ENCODE results near the gene PRR9.
"Not testable (repeated sequence)": the region's sequence is repeated elsewhere in the genome, so short reads cannot be mapped to it uniquely, and the experiment has no call there.

PRR9 gene, protein sequence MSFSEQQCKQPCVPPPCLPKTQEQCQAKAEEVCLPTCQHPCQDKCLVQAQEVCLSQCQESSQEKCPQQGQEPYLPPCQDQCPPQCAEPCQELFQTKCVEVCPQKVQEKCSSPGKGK

DNA sequence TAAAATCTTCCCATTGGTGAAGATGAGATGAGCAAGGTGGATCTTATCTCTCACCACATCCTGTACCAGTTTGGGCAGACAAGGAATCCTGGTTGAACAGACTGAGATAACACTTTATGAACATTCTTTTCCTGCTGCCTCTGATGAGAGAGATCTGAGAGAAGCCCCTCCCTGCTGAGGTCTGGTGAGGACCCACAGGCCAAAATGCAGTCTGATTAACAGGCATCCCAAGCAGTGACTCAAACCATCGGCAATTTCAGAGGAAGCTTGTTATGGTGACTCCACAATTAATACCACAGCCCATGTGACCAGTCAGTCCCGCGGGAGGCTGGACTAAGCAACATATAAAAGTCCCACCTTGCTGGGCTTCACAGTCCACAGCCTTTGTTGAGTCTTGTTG is at the start of gene PRR9:
TSS of gene PRR9 (plus strand) at position 373 of the 400 bp plus-strand sequence. CDS start 561 bp downstream, outside the sequence.
- DNase-seq = no peak

DNA sequence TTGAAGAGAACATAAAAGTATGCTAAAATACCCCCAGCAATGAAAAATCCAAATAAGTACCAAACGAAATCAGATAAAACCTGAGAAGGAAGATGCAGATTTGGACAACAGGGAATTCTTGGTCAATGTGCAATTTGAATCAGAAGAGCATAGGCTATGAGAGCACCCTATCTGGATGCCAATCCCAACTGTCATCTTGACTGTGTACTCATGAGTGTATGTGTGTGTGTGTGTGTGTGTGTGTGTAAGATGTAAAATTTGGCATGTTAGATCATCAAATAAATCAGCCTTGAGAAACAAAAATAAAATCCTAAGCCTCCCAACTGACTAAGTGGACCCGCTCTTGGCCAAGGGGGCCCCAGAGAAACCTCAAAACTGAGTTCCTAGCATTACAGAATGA is 48.7 kb upstream of the PRR9 start:
- DNase-seq = no peak

DNA sequence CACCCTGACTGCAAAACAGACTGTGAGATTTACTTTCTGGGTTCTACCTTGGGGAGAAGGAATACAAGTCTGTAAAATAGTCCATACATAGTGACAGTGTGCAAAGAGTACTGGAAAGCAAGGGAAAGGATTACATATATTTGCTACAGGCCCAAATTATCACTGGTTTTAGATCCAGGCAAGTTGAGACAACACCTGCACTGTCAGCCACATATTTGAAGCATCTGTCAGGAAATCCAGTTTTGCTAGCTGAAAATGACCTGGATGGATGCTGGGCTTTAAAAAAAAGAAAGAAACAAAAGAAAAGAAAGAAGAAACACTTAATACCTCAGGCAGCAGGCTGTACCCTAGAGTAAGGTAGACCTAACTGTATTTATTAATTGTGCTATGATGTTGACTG is 42.8 kb upstream of the PRR9 start:
- DNase-seq = no peak

DNA sequence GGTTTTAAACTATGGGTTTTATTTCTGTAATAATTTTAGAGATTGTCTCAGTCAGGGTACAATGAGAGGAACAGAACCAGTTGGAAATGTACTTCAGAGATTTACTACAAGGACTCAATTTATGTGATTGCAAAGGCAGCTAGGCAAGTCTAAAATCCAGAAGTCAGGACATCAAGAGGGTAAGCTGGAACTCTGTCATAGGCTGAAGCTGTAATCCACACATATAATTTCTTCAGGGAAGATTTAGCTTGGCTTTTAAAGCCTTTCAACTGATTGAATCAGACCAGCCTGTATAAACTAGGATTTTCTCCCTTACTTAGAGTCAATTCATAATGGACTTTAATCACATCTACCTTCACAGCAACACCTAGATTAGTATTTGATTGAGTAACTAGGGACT is 38.5 kb upstream of the PRR9 start:
- DNase-seq = no peak

DNA sequence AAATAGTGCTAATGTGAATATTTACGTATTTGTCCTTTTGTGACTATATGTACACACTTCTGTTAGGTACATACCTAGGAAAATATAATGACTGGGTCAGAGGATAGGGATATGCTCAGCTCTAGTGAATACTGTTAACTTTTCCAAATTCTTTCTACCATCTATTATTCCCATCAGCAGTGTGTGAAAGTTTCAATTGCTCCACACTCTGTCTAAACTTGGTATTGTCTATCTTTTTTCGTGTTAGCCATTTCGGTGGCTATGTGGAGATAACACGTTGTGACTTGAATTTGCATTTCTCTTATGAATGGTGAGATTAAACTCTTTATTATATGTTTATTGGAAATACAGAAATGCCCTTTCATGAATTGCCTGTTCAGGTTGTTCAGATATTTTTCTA is 36.8 kb upstream of the PRR9 start:
- DNase-seq = no peak

DNA sequence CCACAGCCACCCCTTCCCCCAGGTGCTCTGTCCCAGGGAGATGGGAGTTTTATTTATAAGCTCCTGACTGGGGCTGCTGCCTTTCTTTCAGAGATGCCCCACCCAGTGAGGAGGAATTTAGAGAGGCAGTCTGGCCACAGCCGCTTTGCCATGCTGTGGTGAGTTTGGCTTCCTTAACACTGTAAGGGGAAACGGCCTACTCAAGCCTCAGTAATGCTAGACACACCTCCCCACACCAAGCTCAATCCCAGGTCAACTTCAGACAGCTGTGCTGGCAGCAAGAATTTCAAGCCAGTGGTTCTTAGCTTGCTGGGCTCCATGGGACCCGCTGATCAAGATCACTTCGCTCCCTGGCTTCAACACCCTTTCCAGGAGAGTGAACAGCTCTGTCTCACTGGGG is 29.1 kb upstream of the PRR9 start:
- not testable (repeated sequence) for DNase-seq

DNA sequence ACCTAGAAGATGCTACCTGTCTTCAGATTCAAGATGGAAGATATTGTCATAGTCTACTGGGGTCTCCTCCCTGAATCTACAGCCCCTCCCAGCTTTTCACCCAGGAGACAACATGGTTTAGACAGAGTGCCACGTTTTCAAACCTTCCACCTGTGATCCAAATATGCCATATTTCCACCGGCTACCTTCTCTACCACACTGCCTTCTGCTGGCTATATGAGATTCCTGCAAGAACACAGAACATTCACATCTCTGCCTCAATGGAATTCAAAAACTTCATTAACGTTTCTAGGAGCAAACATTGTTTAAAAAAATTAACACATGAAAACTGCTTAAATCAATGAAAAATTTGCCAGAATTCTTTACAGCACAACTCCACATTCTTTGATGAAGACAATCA is 27.0 kb upstream of the PRR9 start:
- DNase-seq = no peak

DNA sequence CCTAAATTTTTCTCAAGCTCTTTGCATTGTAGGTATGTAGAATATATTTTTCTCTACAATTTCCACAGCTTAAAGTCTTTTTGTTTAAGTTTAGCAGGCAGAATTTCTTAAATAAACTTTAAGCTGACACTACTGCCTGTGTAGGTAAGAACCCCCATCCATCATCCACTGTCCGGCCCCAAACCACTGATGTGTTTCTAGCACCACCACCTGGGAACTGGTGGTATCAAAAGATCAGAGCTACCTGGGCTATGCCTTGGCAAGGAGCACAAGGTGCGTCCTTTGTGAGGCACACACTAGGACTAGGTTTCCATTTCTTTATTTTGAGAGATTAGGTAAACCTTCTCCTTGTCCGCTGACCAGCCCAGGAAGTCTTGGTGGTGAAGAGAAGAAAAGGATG is 24.7 kb upstream of the PRR9 start:
- no peak for DNase-seq

DNA sequence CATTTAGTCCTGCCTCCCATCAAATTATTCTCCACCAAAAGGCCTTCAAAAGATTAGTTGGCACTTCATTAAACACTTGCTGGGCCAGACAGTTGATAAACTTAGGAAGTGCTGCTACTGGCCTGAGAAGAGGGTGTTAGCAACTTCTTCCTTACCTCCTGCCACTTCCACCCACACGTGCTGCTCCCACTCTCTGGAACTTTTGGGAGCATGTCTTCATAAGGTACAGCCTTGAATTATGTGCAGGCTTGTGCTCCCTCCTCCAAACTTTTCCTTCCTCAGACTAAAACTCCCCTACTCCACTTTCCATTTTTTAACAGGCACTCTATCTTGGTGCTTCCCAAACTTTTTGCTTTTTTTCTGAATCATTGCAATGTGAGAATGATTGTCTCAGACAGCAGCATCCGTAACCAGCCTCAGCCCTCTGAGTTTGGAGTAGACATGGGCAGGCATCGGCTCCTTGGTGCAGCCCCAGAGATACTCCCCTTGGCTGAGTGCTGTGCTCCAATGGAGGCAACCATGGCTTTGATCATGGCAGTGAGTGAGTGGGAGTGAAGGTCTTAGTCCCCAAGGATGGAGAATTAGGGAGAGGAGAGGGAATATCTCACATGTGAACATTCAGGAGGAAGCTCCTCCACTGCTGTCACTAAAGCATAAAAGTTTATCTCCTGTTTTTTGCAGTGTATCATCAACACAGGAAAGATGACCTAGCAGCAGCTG is 22.9 kb upstream of the PRR9 start:
- no peak for DNase-seq

DNA sequence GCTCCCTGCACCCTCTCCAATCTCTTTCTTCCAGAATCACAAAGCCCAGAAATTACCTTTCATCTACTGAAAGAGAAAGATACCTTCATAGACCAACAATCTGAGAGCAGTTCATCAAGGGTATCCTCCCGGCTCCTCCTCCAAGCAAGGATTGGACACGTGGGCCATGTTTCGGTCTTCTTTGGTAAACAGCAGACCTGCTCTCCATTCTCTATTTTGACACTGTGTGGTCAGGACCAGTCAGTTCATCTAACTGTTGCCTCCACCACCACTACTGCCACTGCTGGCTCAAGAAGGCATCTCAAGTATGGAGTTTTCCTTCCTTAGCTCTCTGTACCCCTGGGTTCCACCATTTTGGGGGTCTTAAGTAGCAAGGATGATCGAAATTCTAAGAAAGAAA is 22.2 kb upstream of the PRR9 start:
- no peak for DNase-seq

DNA sequence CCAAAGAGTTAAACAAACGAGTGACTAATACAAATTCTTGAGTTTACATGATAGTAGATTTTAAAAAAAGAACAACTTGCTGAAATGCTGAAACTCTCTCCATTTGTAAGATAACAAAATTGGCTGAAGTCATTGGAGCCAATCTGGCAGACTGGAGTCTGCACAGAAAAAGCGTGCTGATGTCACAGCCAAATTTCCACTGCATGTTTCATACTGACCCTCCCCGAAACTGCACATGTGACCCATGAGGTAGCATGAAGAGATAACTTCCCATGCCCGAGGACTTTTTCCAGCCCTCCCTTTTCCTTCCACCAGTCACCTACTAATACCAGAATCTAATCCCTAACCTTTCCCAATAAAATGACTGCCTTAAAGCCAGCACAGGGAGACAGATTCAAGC is 15.4 kb upstream of the PRR9 start:
- no peak for DNase-seq

DNA sequence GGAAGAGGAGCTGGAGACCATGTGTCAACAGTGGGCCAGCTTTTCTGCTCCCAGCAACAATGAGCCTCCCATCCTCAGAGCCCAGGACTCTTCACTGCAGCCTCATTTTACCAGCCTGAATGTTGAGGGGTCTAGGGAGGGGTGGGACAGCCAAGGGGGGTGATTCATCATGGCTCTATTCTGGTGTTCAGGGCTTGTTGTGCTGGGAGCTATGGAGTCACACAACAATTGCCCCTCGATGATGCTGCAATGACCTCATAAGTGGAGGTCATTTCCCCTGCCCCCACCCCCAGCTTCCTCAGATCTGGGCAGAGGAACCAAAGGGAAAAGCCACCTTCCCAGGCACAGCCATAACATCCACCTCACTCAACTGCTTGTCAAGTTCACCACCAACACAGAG is 14.3 kb upstream of the PRR9 start, which contains the start of gene LELP1:
TSS of gene LELP1 (plus strand) at position 301 of the 400 bp plus-strand sequence. CDS start 1,278 bp downstream, outside the sequence.
- no peak for DNase-seq

DNA sequence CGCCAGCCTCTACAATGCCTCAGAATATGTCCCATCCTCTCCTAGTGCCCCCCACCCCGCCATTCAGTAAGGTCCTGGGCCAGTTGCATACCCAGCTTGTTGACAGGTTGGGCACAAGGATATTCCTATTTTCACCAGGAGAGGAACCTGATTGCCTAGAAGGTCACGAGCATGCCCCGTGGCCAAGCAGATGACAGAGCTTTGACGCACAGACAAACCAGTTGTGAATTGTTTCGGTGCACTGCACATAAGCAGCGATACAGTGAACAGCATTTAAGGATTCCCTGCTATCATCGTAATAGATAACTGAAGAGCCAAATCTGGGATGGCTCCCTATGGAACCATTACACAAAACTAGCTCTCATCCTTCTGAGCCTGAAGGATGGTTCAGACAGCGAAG is 10.8 kb upstream of the PRR9 start:
- no peak for DNase-seq

DNA sequence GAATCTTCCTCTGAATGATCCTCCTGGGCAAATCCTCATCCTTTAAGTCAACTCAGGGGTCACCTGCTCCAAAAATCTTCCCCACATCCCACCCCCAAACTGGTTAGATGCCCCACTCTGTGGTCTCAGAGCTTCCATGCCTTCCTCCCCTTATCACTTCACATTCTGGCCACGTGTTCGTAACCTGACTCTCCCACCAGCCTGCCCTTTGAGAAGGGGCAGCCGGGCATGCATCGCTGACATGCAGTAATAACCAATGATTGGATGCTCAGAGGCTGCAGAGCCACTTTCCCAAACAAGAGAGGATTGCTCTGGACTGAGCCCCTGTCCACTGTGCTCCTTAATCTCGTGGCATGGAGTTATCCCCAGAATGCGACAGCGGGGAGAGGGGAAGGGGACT is 7.2 kb upstream of the PRR9 start:
- no peak for DNase-seq

DNA sequence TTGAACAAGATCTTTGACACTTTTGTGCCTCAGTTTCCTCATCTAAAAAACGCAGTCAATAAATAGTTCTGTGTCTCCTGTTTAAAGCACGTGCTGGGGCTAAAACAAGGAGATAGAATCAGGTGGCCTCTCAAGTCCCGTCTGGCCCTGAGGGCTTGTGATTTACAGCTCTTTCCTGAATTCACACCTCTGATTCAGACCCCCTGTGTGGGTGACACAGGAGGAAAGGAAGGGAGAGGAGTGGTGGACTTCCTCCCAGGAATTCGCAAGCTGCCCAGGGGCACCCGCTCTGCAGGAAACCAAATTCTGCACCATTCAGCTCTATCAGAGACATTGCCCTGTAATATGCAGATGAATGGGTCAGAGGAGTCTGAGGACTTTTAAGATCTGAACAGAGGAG is 5.2 kb upstream of the PRR9 start:
- no peak for DNase-seq

DNA sequence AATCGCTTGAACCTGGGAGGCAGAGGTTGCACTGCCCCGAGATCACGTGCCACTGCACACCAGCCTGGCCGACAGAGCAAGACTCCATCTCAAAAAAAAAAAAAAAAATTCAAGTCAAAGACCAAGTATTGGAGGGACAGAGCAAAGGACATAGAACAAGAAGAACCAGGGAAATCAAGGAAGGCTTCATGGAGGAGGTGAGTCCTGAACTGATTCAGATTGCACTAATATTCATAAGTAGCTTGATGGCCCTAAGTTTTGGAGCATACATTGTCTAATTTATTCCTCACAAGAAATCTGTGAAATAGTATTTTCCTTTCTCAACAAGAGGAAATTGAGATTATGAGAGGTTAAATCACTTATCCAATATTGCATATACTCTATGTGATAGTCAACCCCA is 3.9 kb upstream of the PRR9 start:
- DNase-seq = no peak

DNA sequence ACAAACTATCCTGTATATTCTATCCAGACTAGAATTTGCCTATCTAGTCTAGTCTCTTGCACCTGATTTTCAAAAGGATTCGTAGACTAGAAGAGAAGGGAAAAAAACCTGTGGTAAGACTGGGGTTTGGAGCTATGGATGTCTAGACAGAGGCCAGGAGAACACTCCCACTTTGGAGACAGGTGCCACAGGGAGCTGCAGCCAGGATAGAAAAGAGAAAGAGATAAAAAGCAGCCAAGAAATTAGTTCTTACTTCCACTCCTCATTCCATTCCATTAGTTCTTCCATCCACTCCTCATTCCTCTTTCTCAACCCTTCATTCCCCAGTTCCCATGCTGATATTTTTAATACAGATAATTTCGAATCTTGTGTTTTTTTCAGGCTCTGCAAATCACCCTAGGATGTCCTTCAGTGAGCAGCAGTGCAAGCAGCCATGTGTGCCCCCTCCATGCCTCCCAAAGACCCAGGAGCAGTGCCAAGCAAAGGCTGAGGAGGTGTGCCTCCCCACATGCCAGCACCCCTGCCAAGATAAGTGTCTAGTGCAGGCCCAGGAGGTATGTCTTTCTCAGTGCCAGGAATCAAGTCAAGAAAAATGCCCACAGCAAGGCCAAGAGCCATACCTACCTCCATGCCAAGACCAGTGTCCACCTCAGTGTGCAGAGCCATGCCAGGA is 496 bp downstream of the PRR9 start:
- DNase-seq = no peak

DNA sequence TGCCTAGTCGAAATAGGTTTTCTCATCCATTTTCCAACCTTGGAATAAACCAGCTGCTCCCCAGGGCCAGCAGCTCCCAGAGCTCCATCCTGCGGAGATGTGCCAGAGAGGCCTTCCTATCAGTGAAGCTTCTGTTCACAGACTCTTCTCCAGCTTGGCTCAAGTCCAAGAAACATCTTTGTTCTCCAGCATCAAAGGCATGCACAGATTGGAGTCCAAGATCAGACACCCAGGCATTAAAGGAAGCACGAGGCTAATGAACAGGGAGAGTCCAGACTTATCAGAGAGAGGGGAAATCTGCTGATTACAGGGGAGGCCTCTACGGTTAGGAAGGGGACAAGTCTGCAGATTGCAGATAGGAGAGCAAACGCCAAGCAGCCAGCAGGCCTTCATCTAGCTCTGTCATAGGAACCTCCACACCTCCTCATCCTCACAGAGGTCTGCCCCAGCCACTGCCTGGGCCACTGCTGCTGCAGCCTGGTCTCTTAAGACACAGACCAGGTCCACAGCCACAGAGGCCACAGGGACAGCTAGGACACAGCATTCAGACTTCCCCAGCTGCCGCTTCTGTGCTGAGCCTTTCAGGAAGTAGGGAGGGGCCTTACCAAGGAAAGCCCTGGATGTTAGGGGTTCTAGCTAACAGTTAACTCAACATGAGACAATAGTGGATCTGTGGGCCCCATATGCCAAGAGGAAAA is 3.4 kb downstream of the PRR9 start:
- no peak for DNase-seq

DNA sequence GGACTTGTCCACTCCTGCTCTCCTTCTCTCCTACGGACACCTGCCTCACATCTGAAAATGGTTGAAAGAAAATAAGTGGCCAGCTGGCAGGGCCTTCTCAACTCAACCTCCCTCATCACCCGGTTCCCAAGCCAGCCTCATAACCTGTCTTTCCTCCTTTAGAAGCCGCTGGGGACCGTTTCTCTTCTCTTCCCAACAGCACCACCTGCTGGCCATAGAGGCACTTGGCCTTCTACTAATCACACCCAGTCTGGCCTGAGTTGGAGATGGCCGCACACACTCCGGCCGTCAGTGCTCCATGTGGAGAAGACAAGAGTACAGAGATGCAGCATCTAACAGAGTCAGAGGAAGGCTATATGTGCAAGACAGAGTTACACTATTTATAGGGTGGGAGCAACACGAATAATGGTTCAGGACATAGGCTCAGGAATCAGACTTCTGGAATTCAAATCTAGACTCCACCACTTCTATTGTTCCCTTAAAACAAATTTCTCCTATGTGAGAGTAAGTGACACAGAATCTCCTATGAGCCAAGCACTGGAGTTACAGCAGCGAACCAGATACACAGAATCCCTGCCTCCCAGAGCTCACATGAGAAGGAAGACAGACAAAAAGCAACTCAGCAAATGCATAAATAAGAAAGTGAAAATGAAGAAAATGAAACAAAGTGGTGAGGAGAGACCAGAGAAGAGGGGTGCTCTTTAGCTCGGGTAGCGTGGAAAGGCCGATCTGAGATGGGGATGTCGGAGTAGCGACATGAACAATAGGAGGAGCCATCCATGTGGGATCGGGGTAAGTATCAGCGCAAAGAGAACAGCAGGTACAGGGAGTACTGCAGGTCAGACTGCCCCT is 5.9 kb downstream of the PRR9 start:
- DNase-seq = peak; percentile 55

DNA sequence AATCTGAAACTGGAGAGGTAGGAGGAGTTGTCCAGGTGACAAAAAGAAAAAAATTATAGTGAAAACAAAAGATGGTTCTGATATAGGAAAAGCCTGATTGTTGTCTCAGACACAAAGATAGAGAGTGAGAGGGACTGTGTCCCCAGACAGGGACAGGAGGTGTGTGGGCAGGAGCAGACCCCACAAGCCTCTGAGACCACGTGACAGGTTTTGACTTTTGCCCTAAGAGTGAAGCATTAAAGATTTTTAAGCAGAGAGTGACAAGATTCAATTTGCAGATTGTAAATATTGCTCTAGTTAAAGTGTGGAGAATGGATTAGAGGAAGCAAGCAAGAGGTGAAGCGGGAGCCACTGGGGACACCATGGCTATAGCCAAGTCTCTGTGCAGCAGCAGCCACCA is 10.4 kb downstream of the PRR9 start:
- no peak for DNase-seq

DNA sequence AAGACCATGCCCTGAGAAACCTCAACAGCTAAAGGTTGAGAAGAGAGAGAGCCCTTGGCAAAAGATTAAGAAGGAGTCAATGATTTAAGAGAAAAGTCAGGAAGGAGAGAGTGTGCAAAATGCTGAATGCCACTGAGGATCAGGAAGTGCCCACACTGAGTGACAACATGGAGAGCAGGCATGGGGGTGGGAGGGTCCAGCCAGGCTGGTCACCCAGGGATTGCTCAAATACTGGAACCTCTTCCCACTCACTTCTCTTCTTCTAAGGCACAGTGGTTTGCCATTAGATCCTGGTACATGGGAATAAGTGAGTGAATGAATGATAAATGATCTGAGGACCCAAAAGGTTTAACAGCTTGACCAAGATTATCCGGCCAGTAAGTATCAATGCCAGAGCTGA is 11.1 kb downstream of the PRR9 start:
- DNase-seq = no peak

DNA sequence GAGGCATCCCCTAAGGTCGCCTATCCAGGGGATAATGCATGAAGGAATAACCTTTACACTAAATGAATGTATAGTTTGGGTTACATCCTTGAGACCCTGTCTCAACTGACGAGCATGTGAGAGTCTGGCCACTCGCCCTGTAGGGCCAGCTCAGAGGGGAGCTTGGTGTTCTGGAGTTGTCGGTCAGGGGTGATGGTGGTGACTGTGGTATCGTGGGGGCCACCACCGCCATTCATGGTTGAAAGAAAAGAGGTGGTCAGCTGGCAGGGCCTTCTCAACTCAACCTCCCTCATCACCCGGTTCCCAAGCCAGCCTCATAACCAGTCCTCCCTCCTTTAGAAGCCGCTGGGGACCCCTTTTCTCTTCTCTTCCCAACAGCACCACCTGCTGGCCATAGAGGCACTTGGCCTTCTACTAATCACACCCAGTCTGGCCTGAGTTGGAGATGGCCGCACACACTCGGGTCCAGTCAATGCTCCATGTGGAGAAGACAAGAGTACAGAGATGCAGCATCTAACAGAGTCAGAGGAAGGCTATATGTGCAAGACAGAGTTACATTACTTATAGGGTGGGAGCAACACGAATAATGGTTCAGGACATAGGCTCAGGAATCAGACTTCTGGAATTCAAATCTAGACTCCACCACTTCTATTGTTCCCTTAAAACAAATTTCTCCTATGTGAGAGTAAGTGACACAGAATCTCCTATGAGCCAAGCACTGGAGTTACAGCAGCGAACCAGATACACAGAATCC is 11.9 kb downstream of the PRR9 start:
- DNase-seq = peak; percentile 10

Data from stimulated activated CD4-positive, alpha-beta T cell treated with anti-CD3 and anti-CD28 coated beads, Interleukin-4, amount 100 ng/mL, for 24 hours (primary cell).